Fibroblast of lung (primary cell): ENCODE results near the gene DDR2. TPM values are rescaled to one million over a fixed set of nuclear protein-coding genes. Genes with fewer than 3 reads are reported as not detected.

Experiments used
- DNase-seq, 2 donors: peaks; one replicate each; pipeline versions ENCODE4 v3.0.0 to v3.0.0-alpha.2; 2010; ENCODE audit warnings: low read depth in 2 of 2
- H2AFZ ChIP-seq: 2 replicates; pipeline ENCODE4 v1.5.1; 2012; ENCODE audit warnings: low read length, control low read depth, inconsistent platforms
- H3K27ac ChIP-seq: 2 replicates; pipeline ENCODE4 v1.5.1; 2011; ENCODE audit warnings: low read length, control low read depth; ENCODE audit not compliant: insufficient read depth
- H3K27me3 ChIP-seq: 2 replicates; pipeline ENCODE4 v1.5.1; 2011; ENCODE audit warnings: mild to moderate bottlenecking, low read length; ENCODE audit not compliant: control insufficient read depth, insufficient read depth
- H3K36me3 ChIP-seq: 2 replicates; pipeline ENCODE4 v1.5.1; 2011; ENCODE audit warnings: low read length; ENCODE audit not compliant: control insufficient read depth, insufficient read depth
- H3K4me1 ChIP-seq: 2 replicates; pipeline ENCODE4 v1.5.1; 2011; ENCODE audit warnings: low read length; ENCODE audit not compliant: control insufficient read depth, insufficient read depth; ENCODE audit errors: extremely low read depth
- H3K4me2 ChIP-seq: 2 replicates; pipeline ENCODE4 v1.5.1; 2011; ENCODE audit warnings: low read length, control low read depth; ENCODE audit not compliant: insufficient read depth; ENCODE audit errors: extremely low read depth
- H3K4me3 ChIP-seq, 4 experiments: fragments of 200-600 bp in 1 of 4; sonication (generic) in 1 of 4; replicated peaks in 1 of 4; 2 replicates each; pipeline ENCODE4 v1.5.1; 2011 to 2016; ENCODE audit warnings: low read length in 4 of 4, low read depth in 3 of 4, mild to moderate bottlenecking in 3 of 4, control low read depth in 2 of 4, inconsistent platforms in 1 of 4, mixed read lengths in 1 of 4; ENCODE audit not compliant: insufficient read depth in 1 of 4; ENCODE audit errors: control extremely low read depth in 1 of 4
- H3K79me2 ChIP-seq: 2 replicates; pipeline ENCODE4 v1.5.1; 2012; ENCODE audit warnings: mild to moderate bottlenecking, low read length, inconsistent platforms; ENCODE audit not compliant: control insufficient read depth, insufficient read depth
- H3K9ac ChIP-seq: 2 replicates; pipeline ENCODE4 v1.5.1; 2011; ENCODE audit warnings: mild to moderate bottlenecking, low read length, control low read depth; ENCODE audit not compliant: insufficient read depth
- H3K9me3 ChIP-seq: 2 replicates; pipeline ENCODE4 v1.5.1; 2012; ENCODE audit warnings: low read depth, low read length; ENCODE audit not compliant: control insufficient read depth, insufficient read depth
- H4K20me1 ChIP-seq: 2 replicates; pipeline ENCODE4 v1.5.1; 2011; ENCODE audit warnings: low read length; ENCODE audit not compliant: control insufficient read depth, insufficient read depth; ENCODE audit errors: extremely low read depth
- EZH2 ChIP-seq: IDR thresholded peaks from 2 replicates; pipeline ENCODE4 v1.5.1; 2012; ENCODE audit warnings: low read length, control low read depth, mild to moderate bottlenecking; ENCODE audit errors: missing control alignments
- polyA plus RNA-seq, 2 donors: library from polyadenylated mRNA; depleted of rRNA in 1 of 2; stranded (reverse) in 1 of 2; unstranded in 1 of 2; fragments of >200 nt; gene quantifications; 2 replicates each; pipeline ENCODE4 v1.2.1, GENCODE V29; 2011 to 2012; ENCODE audit warnings: missing spikeins in 1 of 2
- total RNA-seq: library from RNA; depleted of rRNA; stranded (reverse); fragments of >200 nt; gene quantifications from 2 replicates; pipeline ENCODE4 v1.2.1, GENCODE V29; 2014
- TF ChIP-seq, protein P1 (sequence below), 2 donors: IDR thresholded peaks in 1 of 2; conservative IDR thresholded peaks in 1 of 2; 1 replicate in 1 of 2; 2 replicates in 1 of 2; pipeline ENCODE4 v1.5.1; 2011 to 2012; ENCODE audit warnings: low read length in 2 of 2, control low read depth in 1 of 2, inconsistent platforms in 1 of 2, low read depth in 1 of 2, mild to moderate bottlenecking in 1 of 2

DDR2 gene
- total and polyA plus RNA-seq, 2 donors (not counting 1 experiment from before 2014, with no cell fraction given) = 192 to 303 TPM

DNA sequence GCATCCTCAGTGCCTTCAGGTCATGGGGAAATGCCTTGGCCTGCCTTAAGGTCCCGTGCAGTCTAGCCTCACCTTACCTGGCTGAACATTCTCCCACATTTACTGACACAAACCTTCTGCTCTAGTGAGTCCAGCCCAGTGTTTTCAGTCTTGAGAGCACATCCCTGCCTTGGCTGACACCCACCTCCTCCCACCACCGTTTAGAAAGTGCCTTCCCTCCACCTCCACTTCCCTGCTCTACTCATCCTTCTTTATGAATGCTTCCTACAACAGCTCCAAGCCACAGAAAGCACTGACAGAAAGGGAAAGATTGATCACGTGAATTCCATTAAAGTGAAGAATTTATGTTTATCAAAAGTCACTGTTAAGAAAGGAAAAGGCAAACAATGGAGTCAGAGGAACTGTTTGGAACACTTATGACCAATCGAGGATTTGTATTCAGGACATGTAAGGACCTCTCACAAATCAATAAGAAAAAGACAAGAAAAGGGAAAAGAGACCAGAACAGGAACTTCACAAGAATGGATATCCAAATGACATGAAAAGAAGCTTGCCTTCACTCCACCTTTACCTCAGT lies 59.8 kb downstream of the DDR2 start:
- peak in 1 of 2 donors; percentile 48 for DNase-seq
- Histone ChIP-seq H4K20me1 (no peaks in the 10 kb centered on the region), H3K36me3 (no peaks in the 10 kb centered on the region), H3K4me1 (peaks cover 37% of the 10 kb centered on the region), H3K4me3 (no peak overlapping the region), H3K79me2 (peaks cover 77% of the 10 kb centered on the region), H3K9ac (no peak overlapping the region), H3K4me2 (peak overlapping the region; percentile 30), H3K27me3 (no peaks in the 10 kb centered on the region), H2AFZ (no peak overlapping the region), H3K9me3 (no peaks in the 10 kb centered on the region), H3K27ac (peak overlapping the region; percentile 87)
- TF ChIP-seq, protein P1, sequence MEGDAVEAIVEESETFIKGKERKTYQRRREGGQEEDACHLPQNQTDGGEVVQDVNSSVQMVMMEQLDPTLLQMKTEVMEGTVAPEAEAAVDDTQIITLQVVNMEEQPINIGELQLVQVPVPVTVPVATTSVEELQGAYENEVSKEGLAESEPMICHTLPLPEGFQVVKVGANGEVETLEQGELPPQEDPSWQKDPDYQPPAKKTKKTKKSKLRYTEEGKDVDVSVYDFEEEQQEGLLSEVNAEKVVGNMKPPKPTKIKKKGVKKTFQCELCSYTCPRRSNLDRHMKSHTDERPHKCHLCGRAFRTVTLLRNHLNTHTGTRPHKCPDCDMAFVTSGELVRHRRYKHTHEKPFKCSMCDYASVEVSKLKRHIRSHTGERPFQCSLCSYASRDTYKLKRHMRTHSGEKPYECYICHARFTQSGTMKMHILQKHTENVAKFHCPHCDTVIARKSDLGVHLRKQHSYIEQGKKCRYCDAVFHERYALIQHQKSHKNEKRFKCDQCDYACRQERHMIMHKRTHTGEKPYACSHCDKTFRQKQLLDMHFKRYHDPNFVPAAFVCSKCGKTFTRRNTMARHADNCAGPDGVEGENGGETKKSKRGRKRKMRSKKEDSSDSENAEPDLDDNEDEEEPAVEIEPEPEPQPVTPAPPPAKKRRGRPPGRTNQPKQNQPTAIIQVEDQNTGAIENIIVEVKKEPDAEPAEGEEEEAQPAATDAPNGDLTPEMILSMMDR (conservative IDR thresholded peaks at IDR 0.05 in 1 of 2, IDR thresholded peaks at IDR 0.05 in 1 of 2; ENCODE audit: low read depth in 1 of 2, low read length in 2 of 2) = no peak
- TF ChIP-seq EZH2 = no peak

DNA sequence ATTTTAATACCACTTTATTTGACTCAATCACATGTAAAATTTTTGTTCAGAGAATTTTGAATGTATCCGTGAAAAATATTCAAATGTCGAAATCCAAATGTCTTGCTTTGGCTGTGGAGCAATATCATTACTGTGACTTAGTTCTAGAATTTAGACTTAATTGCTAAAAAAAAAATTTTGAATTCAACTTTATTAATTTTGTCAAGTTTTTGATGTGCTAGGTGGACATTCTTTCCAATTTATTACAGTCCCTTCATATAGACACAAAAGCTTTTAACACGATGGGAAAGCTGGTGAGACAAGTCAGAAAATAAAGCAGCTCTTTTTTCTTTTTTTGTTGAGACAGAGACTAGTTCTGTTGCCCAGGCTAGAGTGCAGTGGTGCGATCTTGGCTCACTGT lies 62.6 kb downstream of the DDR2 start:
- Histone ChIP-seq H3K27ac (no peak overlapping the region), H3K4me2 (no peak overlapping the region), H3K36me3 (no peaks in the 10 kb centered on the region), H3K27me3 (no peaks in the 10 kb centered on the region), H3K79me2 (peaks cover 81% of the 10 kb centered on the region), H3K4me3 (no peak overlapping the region), H3K4me1 (peaks cover 27% of the 10 kb centered on the region), H3K9ac (no peak overlapping the region), H4K20me1 (peaks cover 4% of the 10 kb centered on the region), H2AFZ (no peak overlapping the region), H3K9me3 (no peaks in the 10 kb centered on the region)
- no peak for DNase-seq
- TF ChIP-seq, protein P1 (conservative IDR thresholded peaks at IDR 0.05 in 1 of 2, IDR thresholded peaks at IDR 0.05 in 1 of 2; ENCODE audit: low read depth in 1 of 2, low read length in 2 of 2) = no peak
- no peak for TF ChIP-seq EZH2

GRCh38 chr1:162695687-162696086 lies 63.4 kb downstream of the DDR2 start:
- Histone ChIP-seq H3K4me1 (peaks cover 23% of the 10 kb centered on the region), H3K9ac (no peak overlapping the region)

More at GRCh38 chr1:162695687-162696086, 63.4 kb downstream of the DDR2 start:
- H3K4me2 ChIP-seq = peak overlapping the region; percentile 30
- no peak overlapping the region for H2AFZ ChIP-seq
- peaks cover 88% of the 10 kb centered on the region for H3K79me2 ChIP-seq
- no peak overlapping the region for H3K4me3 ChIP-seq
- no peaks in the 10 kb centered on the region for H3K36me3 ChIP-seq
- peak overlapping the region; percentile 36 for H3K27ac ChIP-seq
- no peaks in the 10 kb centered on the region for H3K27me3 ChIP-seq
- no peak for DNase-seq
- no peaks in the 10 kb centered on the region for H3K9me3 ChIP-seq
- TF ChIP-seq EZH2 = no peak
- TF ChIP-seq, protein P1 (conservative IDR thresholded peaks at IDR 0.05 in 1 of 2, IDR thresholded peaks at IDR 0.05 in 1 of 2; ENCODE audit: low read depth in 1 of 2, low read length in 2 of 2) = no peak
- peaks cover 4% of the 10 kb centered on the region for H4K20me1 ChIP-seq
